ENCODE measurements around the gene NOM1. TPM values are rescaled to one million over a fixed set of nuclear protein-coding genes. Genes with fewer than 3 reads are reported as not detected.

The NOM1 gene
- total RNA-seq, 1 experiment from 2014 or later = 31.7 TPM

- no peak overlapping the region for H3K9ac ChIP-seq (ENCODE audit: extremely low read depth, insufficient read length, low read length)
- no peak overlapping the region for H3K27ac ChIP-seq (ENCODE audit: insufficient read length, low read depth, low read length)
- Mint-ChIP-seq H3K4me3 (peak overlapping the region in 1 of 2 experiments; percentile 61; a peak in 1 of 5 replicates), H3K9me3 (peaks cover 0 to 5% of the 10 kb centered on the region in 2 experiments; a peak in 2 of 5 replicates), H3K27ac (no peak overlapping the region), H3K27me3 (ENCODE audit: low read depth) (peaks cover 97% of the 10 kb centered on the region), H3K36me3 (ENCODE audit: insufficient read depth in 1 of 3, low read depth in 3 of 3) (no peaks in the 10 kb centered on the region; a peak in 1 of 7 replicates), H3K4me1 (peaks cover 12 to 22% of the 10 kb centered on the region in 2 experiments)
- TF ChIP-seq CTCF (conservative IDR thresholded peaks at IDR 0.05) = no peak
- H4K20me1 ChIP-seq (ENCODE audit: control insufficient read depth, insufficient read depth, insufficient read length) = no peaks in the 10 kb centered on the region
- DNase-seq = no peak
- no peak overlapping the region for H2AFZ ChIP-seq (ENCODE audit: low read length)
- H3K4me1 ChIP-seq (ENCODE audit: insufficient read depth, low read length) = 0 out of 2 replicates have a peak, but pooled peaks cover 4% of the 10 kb centered on the region
- no peak overlapping the region for H2BK120ac ChIP-seq (ENCODE audit: low read depth, low read length, poor library complexity, severe bottlenecking)
- H3K18ac ChIP-seq (ENCODE audit: insufficient read length, low read depth, low read length) = no peak overlapping the region
- H3K23me2 ChIP-seq (ENCODE audit: insufficient read length, low read depth, low read length, poor library complexity, severe bottlenecking) = no peaks in the 10 kb centered on the region
- no peak overlapping the region for H2AK5ac ChIP-seq (ENCODE audit: insufficient read length, low read length)
- no peaks in the 10 kb centered on the region for H3K9me3 ChIP-seq (ENCODE audit: control insufficient read depth, low read depth, low read length)
- no peaks in the 10 kb centered on the region for H3K79me2 ChIP-seq (ENCODE audit: insufficient read depth, low read length)
- H3K27me3 ChIP-seq (ENCODE audit: insufficient read depth, low read length) = peaks cover 71% of the 10 kb centered on the region
- no peak overlapping the region for H4K91ac ChIP-seq (ENCODE audit: insufficient read length, low read depth, low read length)
- H3T11ph ChIP-seq (ENCODE audit: low read length) = no peak overlapping the region
- H3K4ac ChIP-seq (ENCODE audit: low read depth, low read length) = no peak overlapping the region
- peak overlapping the region; percentile 18 for H3K4me2 ChIP-seq (ENCODE audit: insufficient read depth, insufficient read length, low read length)
- H3K56ac ChIP-seq (ENCODE audit: insufficient read length, low read depth, low read length) = no peak overlapping the region
- H4K8ac ChIP-seq (replicated peaks; ENCODE audit: insufficient read length, low read depth, low read length) = no peak overlapping the region
- H2BK12ac ChIP-seq (ENCODE audit: insufficient read length, low read depth, low read length) = no peak overlapping the region
- no peaks in the 10 kb centered on the region for H3K79me1 ChIP-seq (ENCODE audit: insufficient read depth, low read depth, low read length, poor library complexity, severe bottlenecking)
- H2BK15ac ChIP-seq (ENCODE audit: low read depth, low read length) = no peak overlapping the region
- H2BK20ac ChIP-seq (ENCODE audit: low read depth, low read length, poor library complexity, severe bottlenecking) = no peak overlapping the region
- no CpG with 5 or more reads among the region's 57 CpGs for WGBS (ENCODE audit: extremely low coverage, insufficient read length, low lambda C conversion rate)
- no peak overlapping the region for H3K14ac ChIP-seq (ENCODE audit: insufficient read depth, low read length)
- H2BK5ac ChIP-seq (ENCODE audit: insufficient read length, low read length) = no peak overlapping the region
- no peak overlapping the region for H4K5ac ChIP-seq (ENCODE audit: insufficient read length, low read depth, low read length)
- H3K23ac ChIP-seq (ENCODE audit: insufficient read length, low read depth, low read length) = no peak overlapping the region
Observed at GRCh38 chr7:156998988-156999957, 49.8 kb downstream of the NOM1 start.

All from H9 (cell line).